Measurements from ENCODE around the gene DNAI1.

Gene DNAI1

GRCh38 chr9:34498553-34498952 is 39.9 kb downstream of the DNAI1 start:
- H3K9me3 ChIP-seq (ENCODE audit: control insufficient read depth, low read length), result no peaks in the 10 kb centered on the region
- H3K36me3 ChIP-seq (ENCODE audit: control insufficient read depth, insufficient read depth, low read length), result no peaks in the 10 kb centered on the region
- peaks cover 8% of the 10 kb centered on the region for H3K27me3 ChIP-seq (ENCODE audit: control insufficient read depth, insufficient read depth, low read length)
- no peak overlapping the region for H3K4me3 ChIP-seq (ENCODE audit: low read length)
- peaks cover 5% of the 10 kb centered on the region for H3K4me1 ChIP-seq (ENCODE audit: control insufficient read depth, insufficient read depth, low read length)
- H3K9ac ChIP-seq (ENCODE audit: low read length), result no peak overlapping the region

GRCh38 chr9:34499076-34499475 is 40.5 kb downstream of the DNAI1 start:
- Histone ChIP-seq H3K4me1 (ENCODE audit: control insufficient read depth, insufficient read depth, low read length) (peaks cover 5% of the 10 kb centered on the region), H3K27me3 (ENCODE audit: control insufficient read depth, insufficient read depth, low read length) (peaks cover 8% of the 10 kb centered on the region), H3K36me3 (ENCODE audit: control insufficient read depth, insufficient read depth, low read length) (no peaks in the 10 kb centered on the region), H3K4me3 (ENCODE audit: low read length) (no peak overlapping the region), H3K9ac (ENCODE audit: low read length) (no peak overlapping the region), H3K9me3 (ENCODE audit: control insufficient read depth, low read length) (no peaks in the 10 kb centered on the region)

- Histone ChIP-seq H3K4me1 (ENCODE audit: control insufficient read depth, insufficient read depth, low read length) (peaks cover 5% of the 10 kb centered on the region), H3K36me3 (ENCODE audit: control insufficient read depth, insufficient read depth, low read length) (no peaks in the 10 kb centered on the region), H3K9ac (ENCODE audit: low read length) (no peak overlapping the region), H3K27me3 (ENCODE audit: control insufficient read depth, insufficient read depth, low read length) (peaks cover 8% of the 10 kb centered on the region), H3K4me3 (ENCODE audit: low read length) (no peak overlapping the region), H3K9me3 (ENCODE audit: control insufficient read depth, low read length) (no peaks in the 10 kb centered on the region)
Measured at GRCh38 chr9:34500623-34501267, 42.1 kb downstream of the DNAI1 start.

GRCh38 chr9:34501372-34501771 is 42.8 kb downstream of the DNAI1 start:
- H3K9me3 ChIP-seq (ENCODE audit: control insufficient read depth, low read length), result no peaks in the 10 kb centered on the region
- peaks cover 8% of the 10 kb centered on the region for H3K27me3 ChIP-seq (ENCODE audit: control insufficient read depth, insufficient read depth, low read length)
- H3K4me3 ChIP-seq (ENCODE audit: low read length), result no peak overlapping the region
- peaks cover 5% of the 10 kb centered on the region for H3K4me1 ChIP-seq (ENCODE audit: control insufficient read depth, insufficient read depth, low read length)
- no peak overlapping the region for H3K9ac ChIP-seq (ENCODE audit: low read length)
- H3K36me3 ChIP-seq (ENCODE audit: control insufficient read depth, insufficient read depth, low read length), result no peaks in the 10 kb centered on the region

- Histone ChIP-seq H3K36me3 (ENCODE audit: control insufficient read depth, insufficient read depth, low read length) (no peaks in the 10 kb centered on the region), H3K9ac (ENCODE audit: low read length) (no peak overlapping the region), H3K4me3 (ENCODE audit: low read length) (no peak overlapping the region), H3K9me3 (ENCODE audit: control insufficient read depth, low read length) (no peaks in the 10 kb centered on the region), H3K27me3 (ENCODE audit: control insufficient read depth, insufficient read depth, low read length) (peaks cover 8% of the 10 kb centered on the region), H3K4me1 (ENCODE audit: control insufficient read depth, insufficient read depth, low read length) (peaks cover 5% of the 10 kb centered on the region)
Measured at GRCh38 chr9:34501889-34502425, 43.4 kb downstream of the DNAI1 start.

GRCh38 chr9:34502471-34502870 is 43.9 kb downstream of the DNAI1 start:
- Histone ChIP-seq H3K9me3 (ENCODE audit: control insufficient read depth, low read length) (no peaks in the 10 kb centered on the region), H3K27me3 (ENCODE audit: control insufficient read depth, insufficient read depth, low read length) (peaks cover 8% of the 10 kb centered on the region), H3K4me1 (ENCODE audit: control insufficient read depth, insufficient read depth, low read length) (peaks cover 5% of the 10 kb centered on the region), H3K4me3 (ENCODE audit: low read length) (no peak overlapping the region), H3K9ac (ENCODE audit: low read length) (no peak overlapping the region), H3K36me3 (ENCODE audit: control insufficient read depth, insufficient read depth, low read length) (no peaks in the 10 kb centered on the region)

GRCh38 chr9:34502891-34503290 is 44.3 kb downstream of the DNAI1 start:
- Histone ChIP-seq H3K36me3 (ENCODE audit: control insufficient read depth, insufficient read depth, low read length) (no peaks in the 10 kb centered on the region), H3K4me3 (ENCODE audit: low read length) (no peak overlapping the region), H3K27me3 (ENCODE audit: control insufficient read depth, insufficient read depth, low read length) (peaks cover 8% of the 10 kb centered on the region), H3K9ac (ENCODE audit: low read length) (no peak overlapping the region), H3K4me1 (ENCODE audit: control insufficient read depth, insufficient read depth, low read length) (peaks cover 5% of the 10 kb centered on the region), H3K9me3 (ENCODE audit: control insufficient read depth, low read length) (no peaks in the 10 kb centered on the region)

GRCh38 chr9:34503406-34503805 is 44.8 kb downstream of the DNAI1 start:
- Histone ChIP-seq H3K9ac (ENCODE audit: low read length) (no peak overlapping the region), H3K36me3 (ENCODE audit: control insufficient read depth, insufficient read depth, low read length) (no peaks in the 10 kb centered on the region), H3K4me3 (ENCODE audit: low read length) (no peak overlapping the region), H3K27me3 (ENCODE audit: control insufficient read depth, insufficient read depth, low read length) (peaks cover 8% of the 10 kb centered on the region), H3K9me3 (ENCODE audit: control insufficient read depth, low read length) (no peaks in the 10 kb centered on the region), H3K4me1 (ENCODE audit: control insufficient read depth, insufficient read depth, low read length) (peaks cover 5% of the 10 kb centered on the region)

GRCh38 chr9:34505370-34506120 is 46.9 kb downstream of the DNAI1 start:
- Histone ChIP-seq H3K9me3 (ENCODE audit: control insufficient read depth, low read length) (no peaks in the 10 kb centered on the region), H3K27me3 (ENCODE audit: control insufficient read depth, insufficient read depth, low read length) (no peaks in the 10 kb centered on the region), H3K4me1 (ENCODE audit: control insufficient read depth, insufficient read depth, low read length) (peaks cover 5% of the 10 kb centered on the region), H3K9ac (ENCODE audit: low read length) (no peak overlapping the region), H3K36me3 (ENCODE audit: control insufficient read depth, insufficient read depth, low read length) (no peaks in the 10 kb centered on the region), H3K4me3 (ENCODE audit: low read length) (no peak overlapping the region)

GRCh38 chr9:34506623-34507022 is 48.0 kb downstream of the DNAI1 start:
- H3K4me3 ChIP-seq (ENCODE audit: low read length), result no peak overlapping the region
- H3K4me1 ChIP-seq (ENCODE audit: control insufficient read depth, insufficient read depth, low read length), result peaks cover 5% of the 10 kb centered on the region
- H3K9me3 ChIP-seq (ENCODE audit: control insufficient read depth, low read length), result no peaks in the 10 kb centered on the region
- H3K9ac ChIP-seq (ENCODE audit: low read length), result no peak overlapping the region
- no peaks in the 10 kb centered on the region for H3K36me3 ChIP-seq (ENCODE audit: control insufficient read depth, insufficient read depth, low read length)
- H3K27me3 ChIP-seq (ENCODE audit: control insufficient read depth, insufficient read depth, low read length), result no peaks in the 10 kb centered on the region

GRCh38 chr9:34507556-34507955 is 49.0 kb downstream of the DNAI1 start:
- no peaks in the 10 kb centered on the region for H3K9me3 ChIP-seq (ENCODE audit: control insufficient read depth, low read length)
- H3K4me3 ChIP-seq (ENCODE audit: low read length), result no peak overlapping the region
- H3K27me3 ChIP-seq (ENCODE audit: control insufficient read depth, insufficient read depth, low read length), result no peaks in the 10 kb centered on the region
- no peaks in the 10 kb centered on the region for H3K36me3 ChIP-seq (ENCODE audit: control insufficient read depth, insufficient read depth, low read length)
- no peak overlapping the region for H3K9ac ChIP-seq (ENCODE audit: low read length)
- H3K4me1 ChIP-seq (ENCODE audit: control insufficient read depth, insufficient read depth, low read length), result no peaks in the 10 kb centered on the region

- no peak overlapping the region for H3K4me3 ChIP-seq (ENCODE audit: low read length)
- H3K4me1 ChIP-seq (ENCODE audit: control insufficient read depth, insufficient read depth, low read length), result no peaks in the 10 kb centered on the region
- no peaks in the 10 kb centered on the region for H3K9me3 ChIP-seq (ENCODE audit: control insufficient read depth, low read length)
- H3K27me3 ChIP-seq (ENCODE audit: control insufficient read depth, insufficient read depth, low read length), result no peaks in the 10 kb centered on the region
- no peak overlapping the region for H3K9ac ChIP-seq (ENCODE audit: low read length)
- no peaks in the 10 kb centered on the region for H3K36me3 ChIP-seq (ENCODE audit: control insufficient read depth, insufficient read depth, low read length)
Measured at GRCh38 chr9:34507966-34508365, 49.4 kb downstream of the DNAI1 start.

Data from mucosa of stomach (tissue), 1 donor.